ELR (cell line): Measurements from ENCODE around the gene ATP2B2.

Experiments used
- DNase-seq: peaks from one replicate; pipeline ENCODE4 v3.0.0-alpha.2; 2015; ENCODE audit warnings: low read depth

ATP2B2 gene

GRCh38 chr3:10529809-10530208, 24.4 kb upstream of the ATP2B2 start:
- no peak for DNase-seq

DNA sequence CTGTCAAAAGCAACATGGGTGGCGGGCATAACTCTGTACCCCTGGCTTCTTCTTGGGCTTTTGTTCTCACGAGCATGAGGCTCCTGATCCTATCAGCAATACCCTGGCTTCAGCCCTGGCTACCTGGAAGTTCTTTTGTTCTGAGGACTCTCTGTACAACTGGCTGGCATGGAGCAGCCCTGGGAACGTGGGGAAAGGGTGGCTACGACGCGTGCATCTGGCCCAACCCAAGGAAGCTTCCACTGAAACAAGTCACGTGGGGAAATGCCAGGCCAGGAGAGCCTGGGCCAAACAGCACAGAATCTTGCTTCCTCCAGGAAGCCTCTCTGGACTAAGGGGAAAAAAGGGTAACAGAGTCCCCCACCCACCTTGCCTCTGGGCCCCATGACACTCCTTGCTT, 22.7 kb upstream of the ATP2B2 start:
- no peak for DNase-seq

DNA sequence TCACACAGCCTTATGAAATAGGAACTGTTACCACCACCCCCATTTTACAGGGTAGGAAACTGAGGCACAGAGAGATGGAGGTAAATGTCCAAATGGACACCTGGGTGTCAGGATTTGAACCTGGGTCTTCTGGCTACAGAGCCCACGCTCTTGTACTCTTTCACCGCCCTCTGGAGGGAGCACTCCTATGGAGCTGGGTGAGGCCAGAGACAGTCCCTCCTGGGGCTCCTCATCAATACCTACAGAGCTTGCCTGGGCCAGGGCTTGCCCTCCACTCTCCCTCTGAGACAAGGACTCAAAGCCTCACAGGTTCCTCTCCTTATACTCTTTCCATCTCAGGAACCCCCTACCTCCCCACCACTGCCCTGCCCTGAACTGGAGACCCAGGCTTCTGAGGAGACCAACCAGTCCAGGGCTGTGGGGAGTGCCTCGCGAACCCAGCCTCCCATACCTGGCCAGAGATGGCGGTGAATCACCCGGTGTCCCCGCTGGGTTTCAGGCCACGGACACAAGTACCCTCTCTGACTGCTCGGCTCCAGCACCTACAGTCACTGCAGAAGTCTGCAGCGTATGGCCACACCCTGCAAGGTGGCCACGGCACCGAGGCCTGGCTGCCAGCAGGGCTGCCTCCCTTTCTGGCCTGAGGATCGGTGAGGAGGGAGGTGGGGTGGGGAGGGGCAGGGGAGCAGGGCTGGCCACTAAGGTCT, 22.1 kb upstream of the ATP2B2 start:
- DNase-seq: no peak

DNA sequence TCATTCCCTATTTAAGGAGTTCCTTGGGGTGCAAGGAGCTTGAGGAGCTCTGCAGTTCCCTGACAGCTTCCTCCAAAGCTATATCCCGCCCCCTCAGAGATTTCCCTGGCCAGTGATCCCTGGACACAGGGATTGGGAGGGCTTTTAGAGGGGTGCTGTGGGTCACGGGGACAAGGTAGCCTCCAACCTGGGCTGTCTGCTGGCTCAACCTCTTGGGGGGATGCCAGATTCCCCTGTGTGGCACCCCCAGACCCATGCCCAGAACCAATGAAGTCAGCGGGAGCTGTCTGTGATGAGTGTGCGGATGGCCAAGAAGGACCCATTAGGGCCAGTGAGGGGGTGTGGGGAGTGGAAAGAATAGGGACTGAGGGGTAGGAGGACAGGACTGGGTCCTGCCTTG, 21.0 kb upstream of the ATP2B2 start:
- no peak for DNase-seq

- DNase-seq: no peak
These were observed 19.5 kb upstream of the ATP2B2 start for GRCh38 chr3:10524799-10525301.

- no peak for DNase-seq
These were observed 18.9 kb upstream of the ATP2B2 start for GRCh38 chr3:10524270-10524669.

- no peak for DNase-seq
These were observed 18.2 kb upstream of the ATP2B2 start for GRCh38 chr3:10523561-10523960.

DNA sequence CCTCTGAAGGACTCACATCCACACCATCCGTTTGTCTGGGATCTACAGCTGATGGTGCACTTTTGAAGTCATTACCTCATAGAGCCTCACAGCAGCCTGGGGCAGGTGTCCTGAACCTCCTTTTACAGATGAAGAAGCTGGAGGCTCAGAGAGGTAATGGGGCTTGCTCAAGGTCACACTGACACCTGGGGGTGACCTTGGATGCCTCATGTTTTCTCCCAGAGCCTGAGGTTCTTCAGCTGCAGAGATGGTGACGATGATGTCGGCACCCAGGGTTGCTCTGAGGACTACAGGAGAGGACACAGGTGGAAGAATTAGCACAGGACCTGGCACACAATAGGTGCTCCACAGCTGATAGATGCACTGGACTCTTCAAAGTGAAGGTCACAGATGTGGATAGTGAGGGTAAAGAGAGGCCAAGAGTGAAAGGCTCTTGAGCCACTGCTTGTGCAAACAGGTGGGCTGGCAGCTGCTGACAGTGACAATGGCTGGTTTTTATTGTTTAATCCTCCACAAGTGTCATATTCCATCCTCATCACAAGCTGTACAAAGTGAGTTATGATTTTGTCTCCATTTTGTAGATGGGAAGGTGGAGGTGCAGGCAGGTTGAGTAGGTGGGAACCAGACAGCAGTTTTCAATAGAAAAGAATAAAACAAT, 17.4 kb upstream of the ATP2B2 start:
- no peak for DNase-seq

GRCh38 chr3:10521772-10522441, 16.5 kb upstream of the ATP2B2 start:
- no peak for DNase-seq

DNA sequence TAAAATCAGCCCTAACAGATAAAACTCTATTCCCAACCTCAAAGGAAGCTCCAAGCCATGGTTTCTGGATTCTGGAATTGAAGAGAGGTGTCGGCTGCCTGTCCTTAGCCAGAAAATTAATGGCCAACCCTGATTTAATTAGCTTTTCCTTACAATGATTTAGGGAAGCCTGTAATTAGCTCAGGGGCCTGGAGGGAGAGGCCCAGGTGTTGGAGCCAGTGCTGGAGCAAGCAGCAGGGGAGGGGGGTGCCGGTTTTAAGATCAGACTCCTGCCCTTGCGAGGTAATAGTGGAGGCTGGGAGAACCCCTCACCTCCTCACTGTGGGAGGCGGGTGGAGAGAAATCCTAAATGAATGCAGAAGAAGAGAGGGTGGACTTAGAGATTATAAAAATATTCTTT, 14.7 kb upstream of the ATP2B2 start:
- no peak for DNase-seq

DNA sequence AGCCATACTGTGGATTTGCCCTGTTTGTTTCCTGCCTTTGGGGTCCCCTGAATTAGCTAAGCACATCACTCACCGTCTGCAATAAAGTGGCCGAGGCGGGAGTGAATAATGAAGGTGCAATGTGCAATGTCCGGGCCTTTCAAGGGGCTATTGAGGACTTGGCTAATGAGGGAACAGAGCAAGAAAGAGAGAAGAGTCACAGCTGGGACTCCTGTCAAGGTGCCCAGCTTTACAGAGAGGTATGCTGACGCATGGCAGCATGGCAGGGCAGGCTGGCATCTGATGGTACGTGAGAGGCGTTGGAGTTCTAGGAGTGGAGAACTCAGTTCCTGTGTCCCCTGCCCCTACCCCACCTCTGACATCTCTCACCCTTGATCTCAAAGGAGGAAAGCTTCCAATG, 13.8 kb upstream of the ATP2B2 start:
- DNase-seq: no peak

DNA sequence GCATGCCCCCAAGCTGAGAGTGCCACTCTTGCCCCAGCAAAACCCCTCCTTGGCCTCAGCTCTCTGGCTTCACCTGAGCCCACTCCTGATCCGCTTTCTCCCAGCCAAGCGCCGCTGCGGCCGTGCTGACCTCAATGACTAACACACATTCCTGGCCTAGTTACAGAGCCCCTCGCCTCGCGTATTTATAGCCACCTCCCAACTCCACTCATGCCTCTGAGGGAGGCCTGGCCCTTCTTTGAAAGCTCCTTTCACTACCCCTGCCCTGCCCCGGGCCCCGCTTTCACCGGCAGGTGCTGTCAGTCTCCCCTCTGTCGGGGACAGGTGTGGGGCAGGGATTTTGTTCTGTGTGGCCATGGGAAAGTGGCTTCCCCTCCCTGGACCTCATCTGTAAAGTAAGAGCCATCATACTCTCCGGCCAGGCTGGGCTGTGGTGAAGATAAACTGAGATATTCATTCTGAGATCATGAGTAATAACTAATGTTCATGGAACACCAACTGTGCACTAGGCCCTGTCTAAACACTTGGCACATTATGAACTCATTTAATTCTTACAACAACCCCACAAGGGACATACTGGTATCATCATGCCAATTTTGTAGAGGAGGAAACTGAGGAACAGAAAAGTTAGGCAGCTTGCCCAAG, 13.2 kb upstream of the ATP2B2 start:
- peak; percentile 72 for DNase-seq

DNA sequence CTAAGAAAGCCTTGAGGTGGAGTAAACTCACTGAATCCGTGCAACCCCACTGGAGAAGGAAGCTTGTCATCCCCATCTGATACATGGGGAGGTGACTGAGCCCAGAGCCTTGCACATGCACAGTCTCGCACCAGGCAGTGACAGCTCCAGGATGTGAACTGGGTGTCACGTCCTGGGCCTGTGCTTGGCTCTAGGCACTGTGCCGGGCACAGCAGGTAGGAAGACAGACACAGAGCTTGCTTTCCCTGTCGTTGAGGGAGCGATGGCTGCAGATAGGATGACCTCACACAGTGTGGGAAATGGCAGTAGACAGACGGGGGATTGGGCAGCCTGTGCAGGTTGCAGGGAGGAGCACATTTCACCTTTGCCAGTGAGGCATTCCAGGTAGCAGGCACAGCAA, 12.2 kb upstream of the ATP2B2 start:
- no peak for DNase-seq

DNA sequence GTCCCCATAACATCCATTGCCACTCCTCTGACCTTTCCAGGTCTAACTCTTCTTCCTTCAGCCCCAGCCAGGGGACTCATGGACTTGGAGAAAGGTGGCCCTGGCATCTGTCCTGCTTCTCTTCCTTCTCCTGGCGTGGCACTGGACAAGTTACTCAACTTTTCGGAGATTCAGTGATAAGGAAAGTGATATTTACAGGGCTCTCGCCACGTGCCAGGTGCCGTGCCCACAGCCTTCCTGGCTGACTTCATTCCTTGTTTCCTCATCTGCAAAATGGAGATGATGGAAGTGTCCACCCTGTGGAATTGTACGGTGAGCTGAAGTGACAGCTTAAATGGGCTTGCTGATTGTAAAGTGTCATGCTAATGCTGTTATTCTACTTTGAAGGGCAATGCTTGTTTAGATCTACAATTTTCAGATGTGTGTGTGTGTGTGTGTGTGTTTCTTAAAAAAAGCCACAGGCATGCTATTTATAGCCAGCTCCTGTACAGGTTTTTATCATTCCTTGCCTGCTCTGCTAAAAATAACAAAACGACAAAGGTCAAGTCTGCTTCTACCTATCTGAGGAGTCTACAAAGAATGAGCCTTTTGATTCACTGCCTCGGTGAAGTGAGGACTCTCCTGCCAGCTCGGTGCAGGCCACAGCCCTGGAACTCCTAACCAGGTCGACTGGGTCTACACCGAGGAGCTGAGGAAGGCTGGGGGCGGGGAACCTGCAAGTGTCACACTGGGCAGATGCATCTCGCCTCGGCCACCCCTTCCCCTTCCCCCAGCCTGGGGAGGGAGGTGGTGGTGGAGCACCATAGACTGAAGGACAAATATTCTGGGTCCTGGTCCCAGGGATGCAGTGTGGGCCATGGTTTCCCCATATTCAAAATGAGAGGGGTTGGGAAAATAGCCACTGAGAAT, 11.4 kb upstream of the ATP2B2 start:
- DNase-seq: no peak

GRCh38 chr3:10515884-10516495, 10.6 kb upstream of the ATP2B2 start:
- DNase-seq: no peak

- no peak for DNase-seq
These were observed 10.0 kb upstream of the ATP2B2 start for GRCh38 chr3:10515396-10515795.

GRCh38 chr3:10514407-10515069, 9.2 kb upstream of the ATP2B2 start:
- no peak for DNase-seq

DNA sequence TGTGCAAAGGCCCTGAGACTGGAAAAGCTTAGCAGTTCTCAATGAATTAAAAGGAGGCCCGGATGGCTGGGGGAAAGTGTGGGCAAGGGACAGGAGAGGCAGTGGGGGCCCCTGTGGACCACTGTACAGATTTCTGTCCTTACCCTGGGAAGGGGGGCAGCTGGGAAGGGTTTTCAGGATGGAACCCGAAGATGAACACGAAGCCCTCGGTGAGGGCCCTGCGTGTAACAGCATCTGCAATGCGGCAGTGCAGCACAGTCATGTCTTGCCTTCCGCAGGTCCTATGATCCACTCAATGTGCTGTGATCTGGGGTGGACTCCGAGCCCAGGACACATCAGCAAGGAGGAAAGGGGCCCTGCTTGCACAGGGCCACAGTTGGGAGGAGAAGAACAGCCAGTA, 7.9 kb upstream of the ATP2B2 start:
- DNase-seq: no peak

DNA sequence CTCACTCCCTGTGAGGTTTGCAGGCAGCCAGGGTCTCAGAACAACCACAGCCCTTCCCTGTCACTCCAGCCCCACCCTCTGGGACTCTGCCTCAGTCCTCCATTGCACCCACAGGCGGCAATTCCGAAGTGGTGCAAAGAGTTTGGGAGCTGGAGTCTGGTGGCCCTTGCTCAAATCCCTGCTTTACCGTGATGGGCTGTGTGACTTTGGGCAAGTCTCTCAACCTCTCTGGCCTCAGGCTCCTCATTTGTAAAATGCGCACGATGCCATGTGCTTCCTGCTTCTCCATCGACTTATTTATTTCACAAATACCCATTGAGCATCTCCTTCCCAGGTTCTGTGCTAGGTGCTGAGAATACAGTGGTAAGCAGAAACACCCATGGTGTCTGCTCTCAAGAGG, 7.3 kb upstream of the ATP2B2 start:
- no peak for DNase-seq

DNA sequence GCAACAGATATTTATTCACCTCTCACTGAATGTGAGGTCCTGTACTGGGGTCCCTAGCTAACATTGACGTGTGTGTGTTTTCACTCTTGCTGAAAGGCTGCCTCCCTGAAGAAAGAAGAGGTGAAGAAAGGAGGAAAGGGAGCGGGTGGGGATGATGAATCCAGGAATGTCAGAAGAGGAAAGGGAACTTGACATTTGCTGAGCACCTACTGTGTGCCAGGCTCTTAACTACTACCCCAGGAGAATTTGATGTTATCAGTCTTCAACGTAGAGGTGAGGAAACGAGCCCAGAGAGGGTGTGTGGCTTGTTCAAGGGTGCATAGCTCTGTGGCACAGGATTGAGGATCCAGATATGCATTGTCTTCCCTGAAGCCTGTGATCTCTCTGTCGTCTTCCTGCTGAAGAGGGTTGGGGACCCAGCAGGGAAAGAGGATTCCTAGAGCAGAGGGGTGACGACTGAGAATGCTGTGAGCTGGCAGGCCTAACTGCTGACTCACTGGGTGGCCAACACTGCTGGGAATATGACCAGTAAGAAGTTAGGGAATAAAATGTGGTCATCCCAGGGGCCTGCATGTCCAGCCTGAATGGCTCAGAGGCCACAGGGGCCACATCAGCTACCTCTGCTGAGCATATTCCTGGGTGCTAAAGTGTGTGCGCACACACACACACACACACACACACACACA, 6.6 kb upstream of the ATP2B2 start:
- peak; percentile 73 for DNase-seq
